ENCODE data around the gene TUBA8.
"Not testable (repeated sequence)": the region's sequence is repeated elsewhere in the genome, so short reads cannot be mapped to it uniquely, and the experiment has no call there.

Gene TUBA8

DNA sequence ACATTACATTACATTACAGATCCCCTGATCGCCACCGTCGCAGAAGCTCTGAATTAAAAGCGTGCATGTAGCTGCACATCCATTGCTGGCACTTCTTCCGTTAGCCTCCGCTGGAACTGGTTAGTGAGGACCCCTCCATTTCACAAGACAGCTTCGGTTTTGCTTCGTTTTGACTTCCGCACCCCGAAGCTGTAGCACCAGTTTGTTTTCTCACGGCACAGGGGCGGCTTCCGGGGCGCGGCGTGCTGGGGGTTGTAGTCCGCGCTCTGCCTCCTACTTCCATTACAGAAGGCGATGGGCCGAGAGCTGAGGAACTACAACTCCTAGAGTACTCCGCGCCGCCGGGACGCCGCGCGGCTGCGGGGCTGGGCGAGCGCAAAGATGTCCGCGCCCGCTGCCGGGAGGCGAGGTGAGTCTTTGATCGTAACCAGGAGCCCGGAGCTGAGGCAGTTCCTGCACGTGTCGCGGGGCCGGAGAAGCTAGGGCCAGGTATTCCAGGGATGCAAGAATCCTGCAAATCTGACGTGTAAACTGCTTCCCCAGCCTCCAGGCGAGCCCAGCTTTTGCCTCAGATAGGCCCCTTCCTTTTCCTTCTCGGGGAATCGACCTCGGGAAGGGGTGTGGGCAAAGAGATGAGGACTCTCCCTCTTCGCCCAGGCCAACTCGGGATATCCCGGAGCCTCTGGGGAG lies 32.8 kb upstream of the TUBA8 start, which contains the start of gene PEX26:
Gene PEX26, plus strand, starts transcription at position 352 of the 690 bp plus-strand sequence. CDS start 387 bp downstream, outside the sequence.
- peak; percentile 80 for DNase-seq

DNA sequence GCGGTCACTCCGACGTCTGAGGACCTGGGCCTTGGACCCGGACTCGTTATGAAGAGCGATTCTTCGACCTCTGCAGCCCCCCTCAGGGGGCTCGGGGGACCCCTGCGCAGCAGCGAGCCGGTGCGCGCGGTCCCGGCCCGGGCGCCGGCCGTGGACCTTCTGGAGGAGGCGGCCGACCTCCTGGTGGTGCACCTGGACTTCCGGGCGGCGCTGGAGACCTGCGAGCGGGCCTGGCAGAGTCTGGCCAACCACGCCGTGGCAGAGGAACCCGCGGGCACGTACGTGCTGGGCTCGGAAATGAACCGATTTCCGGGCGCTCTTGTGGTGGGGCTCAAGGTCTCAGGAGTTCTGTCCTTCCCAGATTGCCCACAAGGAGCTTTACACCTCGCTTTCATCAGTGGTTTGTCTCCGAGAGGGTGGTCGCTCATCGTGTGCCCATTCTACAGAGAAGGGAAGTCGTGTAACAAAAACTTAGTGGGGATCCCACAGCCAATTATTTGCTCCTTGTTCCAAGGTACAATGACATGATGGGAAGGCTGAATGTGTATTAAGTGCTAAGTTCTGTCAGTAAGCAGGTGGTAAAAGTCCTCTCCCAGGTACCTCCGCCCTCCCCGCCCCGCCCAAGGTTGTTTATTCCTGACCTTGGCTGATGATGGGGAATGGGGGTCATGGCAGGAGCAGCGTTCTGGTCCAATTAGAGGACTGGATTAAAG lies 32.1 kb upstream of the TUBA8 start:
- peak; percentile 45 for DNase-seq

DNA sequence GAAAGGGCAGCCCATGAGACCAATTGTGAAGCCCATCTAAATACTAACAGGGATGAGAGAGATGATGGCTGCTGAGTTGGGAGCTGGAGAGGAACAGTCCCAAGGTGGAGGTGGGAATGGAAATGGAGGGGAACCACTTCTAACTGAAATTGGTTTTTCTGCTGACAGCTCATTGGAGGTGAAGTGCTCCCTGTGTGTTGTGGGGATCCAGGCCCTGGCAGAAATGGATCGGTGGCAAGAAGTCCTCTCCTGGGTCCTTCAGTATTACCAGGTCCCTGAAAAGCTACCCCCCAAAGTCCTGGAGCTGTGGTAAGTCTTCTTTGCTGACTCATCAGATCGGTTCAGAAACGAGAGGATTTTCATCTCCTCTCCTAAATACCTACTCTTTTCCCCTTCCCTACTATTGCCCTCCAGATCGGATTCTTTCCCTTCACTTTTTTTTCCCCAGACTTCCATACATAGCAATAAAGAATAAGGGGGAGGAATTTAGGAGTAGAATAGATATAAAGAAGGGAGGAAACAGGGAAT lies 30.8 kb upstream of the TUBA8 start:
- no peak for DNase-seq

DNA sequence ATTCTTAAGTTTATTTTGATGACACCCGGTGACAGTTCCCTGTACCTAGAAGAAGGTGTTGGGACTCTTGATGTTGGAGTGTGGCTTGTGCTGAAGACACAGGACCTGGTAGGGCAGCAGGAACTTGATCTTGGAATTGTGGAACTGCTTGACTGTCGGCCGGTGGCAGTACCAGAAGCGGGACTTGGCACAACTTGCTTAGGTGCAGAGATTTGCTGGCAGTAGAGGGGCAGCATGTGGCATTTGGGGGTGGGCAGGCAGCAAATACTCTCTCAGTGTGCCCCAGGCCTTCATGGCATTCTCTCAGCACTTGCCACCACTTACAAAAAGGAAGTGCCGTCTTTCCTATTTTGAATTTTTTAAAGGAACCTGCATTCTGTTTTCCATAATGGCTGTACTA lies 29.2 kb upstream of the TUBA8 start:
- DNase-seq: no peak

DNA sequence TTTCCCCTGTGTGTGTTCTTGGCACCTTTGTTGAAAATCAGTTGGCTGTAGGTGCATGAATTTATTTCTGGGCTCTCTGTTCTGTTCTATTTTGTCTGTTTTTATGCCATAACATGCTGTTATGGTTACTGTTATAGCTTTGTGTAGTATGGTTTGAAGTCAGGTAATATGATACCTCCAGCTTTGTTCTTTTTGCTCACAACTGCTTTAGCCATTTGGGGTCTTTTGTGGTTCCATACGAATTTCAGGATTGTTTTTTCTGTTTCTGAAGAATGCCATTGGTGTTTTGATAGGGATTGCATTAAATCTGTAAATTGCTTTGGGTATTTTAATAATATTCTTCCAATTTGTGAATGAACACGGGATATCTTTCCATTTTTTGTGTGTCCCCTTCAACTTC lies 28.1 kb upstream of the TUBA8 start:
- no peak for DNase-seq

DNA sequence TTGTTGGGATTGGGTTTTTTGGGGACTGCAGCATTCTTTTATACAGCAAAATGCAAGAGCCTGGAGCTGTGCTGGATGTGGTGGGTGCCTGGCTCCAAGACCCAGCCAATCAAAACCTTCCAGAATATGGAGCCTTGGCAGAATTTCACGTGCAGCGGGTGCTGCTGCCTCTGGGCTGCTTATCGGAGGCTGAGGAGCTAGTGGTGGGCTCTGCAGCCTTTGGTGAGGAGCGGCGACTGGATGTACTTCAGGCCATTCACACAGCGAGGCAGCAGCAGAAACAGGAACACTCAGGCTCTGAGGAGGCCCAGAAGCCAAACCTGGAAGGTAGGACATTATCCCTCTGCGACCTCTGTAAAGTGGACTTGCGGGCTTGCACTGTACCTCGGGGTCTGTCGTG lies 27.2 kb upstream of the TUBA8 start:
- no peak for DNase-seq

DNA sequence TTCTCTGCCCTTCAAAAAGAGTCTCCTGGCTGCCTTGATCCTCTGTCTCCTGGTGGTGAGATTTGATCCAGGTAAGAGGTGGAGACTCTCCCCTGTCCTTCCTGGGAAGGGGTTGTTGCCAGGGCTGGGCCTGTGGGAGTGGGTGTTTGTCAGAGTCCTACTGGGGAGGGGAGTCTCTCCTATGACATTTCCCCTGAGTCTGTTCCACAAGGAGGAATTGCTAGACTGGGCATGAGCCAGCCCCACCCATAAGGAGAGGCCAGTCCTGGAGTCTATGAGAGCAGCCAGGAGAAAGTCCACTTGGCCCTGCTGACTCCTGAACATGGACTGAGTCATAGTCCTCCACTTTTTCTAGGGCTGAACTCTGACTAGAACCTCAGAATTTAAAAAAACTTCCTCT lies 25.4 kb upstream of the TUBA8 start:
- DNase-seq: no peak

DNA sequence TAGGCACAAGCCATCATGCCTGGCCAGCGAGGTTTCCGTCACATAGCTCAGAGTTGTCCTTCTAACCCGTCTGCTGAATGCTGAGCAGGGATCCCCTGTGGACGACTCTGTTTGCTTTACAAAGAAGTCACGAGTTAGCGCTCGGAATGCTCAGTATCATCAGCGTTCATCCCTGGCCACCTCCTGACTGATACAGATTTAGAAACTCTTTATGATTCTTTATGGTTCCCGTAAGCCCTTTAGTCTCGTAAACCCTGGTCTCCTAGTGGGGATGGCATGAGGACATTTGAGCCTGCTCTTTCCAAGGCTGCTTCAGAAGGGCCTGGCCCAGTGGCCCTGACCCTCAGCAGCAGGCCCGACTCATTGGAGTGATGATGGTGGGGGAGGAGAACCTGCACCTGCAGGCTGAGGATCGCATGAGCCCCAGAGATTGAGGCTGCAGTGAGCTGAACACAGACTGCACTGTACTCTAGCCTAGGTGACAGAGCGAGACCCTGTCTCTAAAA lies 23.2 kb upstream of the TUBA8 start:
- no peak for DNase-seq

DNA sequence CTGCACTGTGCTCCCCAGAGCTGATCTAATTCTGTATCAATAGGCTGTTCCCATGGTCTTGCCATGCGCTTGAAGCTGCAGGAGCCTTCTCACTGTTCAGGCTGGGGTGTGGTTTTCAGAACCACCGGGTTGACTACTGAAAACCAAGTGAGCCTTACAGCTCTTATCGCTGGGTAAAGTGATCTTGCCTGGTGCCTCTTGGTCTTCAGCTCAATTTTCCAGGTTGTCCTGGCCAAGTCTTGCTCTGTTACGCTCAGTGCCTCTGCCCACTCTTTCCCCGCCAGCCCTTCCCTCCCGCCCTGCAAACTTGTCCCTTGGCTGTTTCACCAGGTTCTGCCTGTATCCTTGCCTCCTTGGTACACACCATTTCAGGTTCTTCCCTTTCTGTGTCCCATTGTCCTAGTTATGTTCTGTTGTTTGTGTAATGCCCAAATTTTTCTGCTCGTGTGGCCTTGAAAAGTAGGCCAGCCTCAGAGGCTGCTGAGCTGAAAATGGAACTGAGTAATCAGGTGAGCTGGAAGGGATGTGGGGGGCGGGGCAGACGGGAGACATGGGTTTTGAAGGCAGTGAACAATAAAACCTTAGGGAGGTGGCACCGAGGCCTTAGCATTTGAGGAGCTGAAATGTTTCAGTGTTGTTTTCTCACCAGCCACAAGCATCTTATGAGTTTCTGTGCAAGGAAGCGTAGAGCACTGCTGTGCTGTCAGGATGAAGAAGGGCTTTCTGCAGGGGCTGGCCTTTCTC lies 21.6 kb upstream of the TUBA8 start:
- DNase-seq: no peak

DNA sequence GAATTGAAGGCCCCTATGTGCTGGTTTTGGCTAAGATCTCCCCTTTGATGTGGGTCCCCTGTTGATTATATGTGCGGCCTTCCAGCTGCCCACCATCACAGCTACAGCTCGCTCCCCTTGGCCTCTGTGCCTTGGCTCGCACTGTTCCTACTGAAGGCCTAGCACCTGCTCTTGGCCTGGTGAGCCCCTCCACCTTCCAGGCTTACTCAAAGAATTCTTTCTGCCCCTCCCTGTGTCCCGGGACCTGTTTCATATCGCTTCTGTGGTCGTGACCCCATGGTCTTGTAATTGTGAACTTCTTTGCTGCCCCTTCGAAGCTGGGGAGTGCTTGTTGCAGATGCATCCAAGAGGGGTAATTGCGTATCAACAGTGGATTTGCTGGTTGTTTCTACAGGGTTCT lies 20.3 kb upstream of the TUBA8 start:
- DNase-seq: no peak

DNA sequence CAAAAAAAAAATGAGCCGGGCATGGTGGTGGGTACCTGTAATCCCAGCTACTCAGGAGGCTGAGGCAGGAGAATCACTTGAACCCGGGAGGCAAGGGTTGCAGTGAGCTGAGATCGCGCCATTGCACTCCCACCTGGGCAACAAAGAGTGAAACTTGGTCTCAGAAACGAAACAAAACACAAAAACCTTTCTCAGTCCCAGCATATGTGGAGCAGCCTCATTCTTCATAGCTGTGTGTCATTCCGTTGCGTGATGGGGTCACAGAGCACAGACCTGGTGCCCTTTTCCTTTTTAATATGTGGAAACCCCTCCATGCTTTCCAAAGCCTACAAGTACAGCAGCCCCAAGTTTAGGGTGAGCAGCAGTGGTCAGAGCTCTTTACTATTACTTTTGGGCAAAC lies 19.1 kb upstream of the TUBA8 start:
- no peak for DNase-seq

DNA sequence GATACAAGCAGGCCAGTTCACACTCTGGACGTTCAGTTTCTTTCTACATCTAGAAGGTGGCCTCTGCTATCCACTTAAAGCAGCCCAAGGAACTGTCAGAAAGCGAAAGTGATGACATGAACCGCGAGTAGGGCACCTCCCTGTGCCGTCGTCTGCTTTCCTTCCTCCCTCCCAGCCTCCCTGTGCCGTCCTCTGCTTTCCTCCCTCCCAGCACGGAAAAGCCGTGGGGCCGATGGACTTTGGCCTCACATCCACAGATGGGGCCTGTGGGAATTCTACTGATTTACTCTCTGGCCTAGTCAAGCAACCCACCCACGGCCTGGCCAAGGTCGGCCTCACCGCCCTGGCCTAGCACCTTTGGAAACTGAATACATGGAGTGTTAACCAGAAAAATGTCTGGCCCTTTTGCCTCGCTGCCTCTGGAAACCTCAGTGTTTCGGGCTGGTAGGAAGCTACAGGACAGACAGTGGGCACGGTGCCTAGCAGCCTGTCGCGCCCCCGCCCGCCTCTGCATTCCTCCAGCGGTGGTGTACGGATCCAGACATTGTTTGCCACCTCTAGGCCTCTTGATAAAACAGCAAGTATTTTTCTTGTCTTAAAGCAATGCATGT lies 18.6 kb upstream of the TUBA8 start:
- DNase-seq: no peak

DNA sequence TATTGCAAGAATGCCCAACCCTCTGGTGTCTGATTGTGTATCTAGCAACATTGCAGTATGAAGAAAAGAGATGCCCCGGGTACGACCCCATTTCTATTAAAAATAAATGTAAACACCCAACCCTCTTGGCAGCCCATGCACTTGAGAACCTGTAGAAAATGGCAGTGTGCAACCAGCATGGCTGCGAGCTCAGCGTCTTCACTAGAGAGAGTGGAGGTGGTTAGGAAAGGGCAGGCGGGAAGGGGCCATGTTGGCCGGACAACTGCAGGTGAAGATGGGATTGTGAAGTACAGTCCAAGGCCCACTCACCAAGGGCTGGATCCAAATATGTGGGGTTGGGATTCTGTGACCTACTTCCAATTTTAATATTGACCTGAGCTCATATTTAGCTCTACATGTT lies 16.9 kb upstream of the TUBA8 start:
- DNase-seq: no peak

DNA sequence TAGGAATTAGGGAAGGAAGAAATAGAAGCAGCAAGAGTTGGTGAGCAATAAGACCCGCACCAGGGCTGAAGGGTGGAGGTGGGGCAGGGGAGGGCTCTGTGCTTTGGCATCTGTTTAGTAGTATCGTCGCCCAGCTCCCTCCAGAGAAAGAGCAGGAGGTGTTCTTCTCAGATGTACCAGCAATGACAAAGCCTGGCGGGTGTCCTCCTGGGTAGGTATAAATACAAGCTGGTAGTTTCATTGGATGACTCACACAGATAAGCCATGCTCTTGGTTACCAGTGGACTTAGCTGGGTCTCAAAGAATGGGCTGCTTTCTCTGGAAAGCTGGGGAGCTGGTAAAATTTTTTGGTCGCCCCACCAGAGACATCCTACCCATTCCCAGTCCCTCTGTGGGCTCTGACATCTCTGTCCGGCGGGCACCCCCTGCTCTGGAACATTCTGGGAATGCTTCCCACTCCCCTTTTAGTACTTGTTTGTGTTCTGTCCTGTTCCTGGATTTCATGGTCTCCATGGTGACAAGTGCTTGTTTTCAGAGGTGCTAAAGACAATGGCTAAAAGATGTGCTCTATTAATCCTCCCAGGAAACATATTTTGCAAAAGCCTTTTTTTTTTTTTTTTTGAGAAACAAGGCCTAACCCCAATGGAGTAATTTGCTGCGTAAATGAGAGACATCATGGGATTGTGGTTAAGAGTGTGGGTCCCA lies 15.4 kb upstream of the TUBA8 start:
- DNase-seq: no peak

DNA sequence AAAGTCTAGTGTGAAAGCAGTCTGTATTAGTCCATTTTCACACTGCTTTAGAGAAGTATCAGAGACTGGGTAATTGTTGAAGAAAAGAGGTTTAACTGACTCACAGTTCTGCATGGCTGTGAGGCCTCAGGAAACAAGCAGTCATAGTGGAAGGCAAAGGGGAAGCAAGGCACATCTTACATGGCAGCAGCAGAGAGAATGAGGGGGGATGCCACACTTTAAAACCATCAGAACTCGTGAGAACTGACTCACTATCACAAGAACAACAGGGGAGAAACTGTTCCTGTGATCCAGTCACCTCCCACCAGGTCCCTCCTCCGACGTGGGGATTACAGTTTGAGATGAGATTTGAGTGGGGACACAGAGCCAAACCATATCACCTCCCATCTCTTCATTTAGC lies 13.8 kb upstream of the TUBA8 start:
- DNase-seq: no peak

DNA sequence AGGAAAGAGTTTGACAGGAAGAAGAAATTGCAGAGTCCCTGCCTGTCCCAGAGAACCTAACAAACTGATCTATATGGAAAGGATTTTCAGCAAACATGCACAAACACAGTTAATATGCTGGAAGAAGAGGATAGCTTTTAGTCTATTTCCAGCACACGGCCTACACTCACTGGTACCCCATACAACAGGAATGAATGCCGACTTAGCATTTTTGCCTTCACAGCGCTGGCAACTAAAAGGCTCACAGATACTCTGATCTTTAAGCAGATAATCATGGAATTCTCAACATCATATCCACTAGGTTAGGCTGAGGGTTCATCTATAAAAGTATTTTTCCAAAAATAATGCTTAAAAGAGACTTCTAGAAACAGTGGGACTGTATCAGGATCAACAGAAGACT lies 9.8 kb upstream of the TUBA8 start:
- DNase-seq: no peak

DNA sequence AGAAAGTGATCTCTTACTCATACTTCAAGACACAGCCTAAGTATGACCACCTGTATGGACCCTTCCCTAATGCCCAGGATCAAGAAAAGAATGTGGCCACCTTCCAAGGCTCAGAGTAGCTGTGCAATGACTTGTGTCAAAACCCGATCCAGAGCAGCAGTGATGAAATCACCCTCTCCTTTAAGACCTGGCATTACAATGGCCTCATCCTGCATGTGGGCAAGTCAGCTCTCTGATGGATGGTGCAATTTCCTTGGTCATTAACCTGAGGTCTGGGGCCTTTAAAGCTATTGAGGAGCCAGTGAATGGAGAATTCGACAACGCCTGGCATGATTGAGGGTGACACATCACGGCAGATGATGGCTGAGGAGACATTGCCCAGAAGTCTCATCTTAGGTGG lies 9.1 kb upstream of the TUBA8 start:
- no peak for DNase-seq

DNA sequence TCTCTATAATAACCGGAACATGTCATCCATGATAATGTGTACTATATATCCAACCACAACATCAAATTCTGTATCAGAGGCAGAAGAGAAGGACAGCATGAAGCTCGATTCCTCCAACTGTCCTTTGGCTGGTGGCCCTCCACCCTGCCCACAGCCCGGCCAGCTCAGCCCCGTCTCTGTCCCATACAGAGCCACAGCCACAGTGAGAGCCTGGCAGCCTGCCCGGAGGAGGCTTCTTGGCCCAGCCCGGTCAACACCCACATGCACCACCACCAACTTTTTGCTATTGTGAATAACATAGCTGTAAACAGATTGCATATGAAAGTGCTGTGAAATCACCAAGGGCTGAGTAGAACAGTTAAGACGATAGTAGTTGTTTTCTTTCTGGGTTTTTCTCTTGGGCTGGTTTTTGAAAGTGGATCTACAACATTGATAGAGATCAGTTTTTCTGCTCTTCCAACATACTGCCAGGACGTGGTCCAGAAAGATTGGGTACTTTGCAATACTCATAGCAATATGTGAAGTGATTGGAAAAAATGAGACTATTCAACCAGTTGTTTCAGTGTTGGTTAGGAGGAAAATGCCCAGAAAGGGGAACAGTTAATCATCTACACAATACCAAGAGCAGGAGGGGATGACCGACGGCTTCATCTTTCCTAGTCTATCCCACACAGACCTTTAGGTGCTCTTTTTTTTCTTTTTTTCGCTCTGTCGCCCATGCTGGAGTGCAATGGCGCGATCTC lies 6.9 kb upstream of the TUBA8 start:
- DNase-seq: no peak

DNA sequence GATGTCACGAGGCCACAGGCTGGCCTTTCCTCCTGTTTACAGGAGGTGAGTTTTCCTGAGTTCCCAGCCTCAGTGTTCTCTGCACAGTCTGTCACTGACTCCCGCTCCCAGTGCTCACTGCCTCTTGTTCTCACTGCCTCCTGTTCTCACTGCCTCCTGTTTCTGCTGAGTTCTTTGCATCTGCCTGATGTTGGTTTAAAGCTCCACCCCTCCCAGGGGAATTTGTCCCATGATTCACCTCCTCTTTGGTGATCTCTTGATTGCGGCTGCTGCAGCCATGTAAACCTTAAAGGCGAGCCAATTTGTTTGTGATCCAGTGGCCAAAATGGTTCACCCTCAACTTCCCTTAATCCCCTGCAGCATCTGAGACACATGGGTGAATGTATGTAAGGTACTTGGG lies 6.0 kb upstream of the TUBA8 start:
- no peak for DNase-seq

DNA sequence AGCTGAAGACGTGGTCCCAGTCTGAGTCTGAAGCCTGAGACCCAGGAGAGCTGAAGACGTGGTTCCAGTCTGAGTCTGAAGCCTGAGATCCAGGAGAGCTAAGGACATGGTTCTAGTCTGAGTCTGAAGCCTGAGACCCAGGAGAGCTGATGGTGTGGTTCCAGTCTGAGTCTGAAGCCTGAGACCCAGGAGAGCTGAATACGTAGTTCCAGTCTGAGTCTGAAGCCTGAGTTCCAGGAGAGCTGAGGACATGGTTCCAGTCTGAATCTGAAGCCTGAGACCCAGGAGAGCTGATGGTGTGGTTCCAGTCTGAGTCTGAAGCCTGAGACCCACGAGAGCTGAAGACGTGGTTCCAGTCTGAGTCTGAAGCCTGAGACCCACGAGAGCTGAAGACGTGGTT lies 4.6 kb upstream of the TUBA8 start:
- DNase-seq: not testable (repeated sequence)

DNA sequence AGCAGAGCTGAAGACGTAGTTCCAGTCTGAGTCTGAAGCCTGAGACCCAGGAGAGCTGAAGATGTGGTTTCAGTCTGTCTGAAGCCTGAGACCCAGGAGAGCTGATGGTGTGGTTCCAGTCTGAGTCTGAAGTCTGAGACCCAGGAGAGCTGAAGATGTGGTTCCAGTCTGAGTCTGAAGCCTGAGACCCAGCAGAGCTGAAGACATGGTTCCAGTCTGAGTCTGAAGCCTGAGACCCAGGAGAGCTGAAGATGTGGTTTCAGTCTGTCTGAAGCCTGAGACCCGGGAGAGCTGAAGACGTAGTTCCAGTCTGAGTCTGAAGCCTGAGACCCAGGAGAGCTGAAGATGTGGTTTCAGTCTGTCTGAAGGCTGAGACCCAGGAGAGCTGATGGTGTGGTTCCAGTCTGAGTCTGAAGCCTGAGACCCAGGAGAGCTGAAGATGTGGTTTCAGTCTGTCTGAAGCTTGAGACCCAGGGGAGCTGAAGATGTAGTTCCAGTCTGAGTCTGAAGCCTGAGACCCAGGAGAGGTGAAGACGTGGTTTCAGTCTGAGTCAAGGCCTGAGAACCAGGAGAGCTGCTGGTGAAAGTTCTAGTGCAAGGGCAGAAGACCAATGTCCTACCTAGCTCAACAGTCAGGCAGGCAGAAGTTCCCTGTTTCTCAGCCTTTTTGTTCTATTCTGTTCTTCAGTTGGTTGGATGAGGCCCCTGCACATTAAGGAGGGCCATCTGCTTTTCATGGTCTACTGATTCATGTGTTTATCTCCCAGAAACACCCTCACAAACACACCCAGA lies 3.9 kb upstream of the TUBA8 start:
- DNase-seq: not testable (repeated sequence)

Measured in RPMI8226 (cell line).